ENCODE results near the gene COIL. TPM values are rescaled to one million over a fixed set of nuclear protein-coding genes. Genes with fewer than 3 reads are reported as not detected.

The COIL gene
- total RNA-seq, 1 experiment from 2014 or later = 22.9 TPM

DNA sequence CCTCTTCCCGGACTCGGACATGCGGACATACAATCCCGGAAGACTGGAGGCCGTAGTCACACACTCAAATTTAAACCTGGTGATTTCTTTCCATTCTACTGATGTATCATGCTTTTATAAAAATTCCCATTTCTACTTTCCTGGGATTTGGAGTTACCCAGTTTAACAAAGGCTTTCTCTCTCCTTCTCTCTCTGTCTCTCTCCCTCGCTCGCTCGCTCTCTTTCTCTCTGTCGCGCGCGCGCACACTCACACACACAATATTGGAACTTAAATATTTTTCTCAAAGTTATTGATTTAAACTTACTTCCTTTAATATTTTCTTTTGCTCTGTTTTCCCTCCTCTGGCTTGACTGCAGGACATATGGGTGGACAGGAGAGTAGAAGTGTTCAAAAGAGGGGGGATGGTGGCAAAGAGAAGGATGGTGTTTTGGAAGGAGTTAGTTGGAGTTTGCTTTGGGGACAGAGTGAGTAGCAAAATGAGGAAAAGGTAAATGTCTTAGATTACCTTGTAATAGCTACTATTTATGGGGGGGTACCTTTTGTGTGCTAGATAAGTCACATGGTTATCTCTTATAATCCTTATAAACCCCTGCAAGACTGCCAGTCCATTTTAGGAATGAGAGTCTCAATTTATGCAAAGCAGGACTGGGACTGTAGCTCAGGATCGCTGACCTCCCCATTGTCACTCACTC lies 46.1 kb downstream of the COIL start:
- peaks cover 54% of the 10 kb centered on the region for H3K79me2 ChIP-seq (ENCODE audit: low read length)
- CTCF ChIA-PET = interaction anchor here (0.6 kb wide), 1 partner anchor 190 kb away, joined by 3 read pairs; no protein-coding TSS in a partner anchor
- H3K4me2 ChIP-seq (ENCODE audit: low read length) = peak overlapping the region; percentile 94
- no peaks in the 10 kb centered on the region for H3K9me2 ChIP-seq (replicated peaks; ENCODE audit: low read length)
- no peak for TF ChIP-seq EZH2 (IDR thresholded peaks at IDR 0.05; ENCODE audit: low read length, unreplicated experiment)
- TF ChIP-seq, protein P1, sequence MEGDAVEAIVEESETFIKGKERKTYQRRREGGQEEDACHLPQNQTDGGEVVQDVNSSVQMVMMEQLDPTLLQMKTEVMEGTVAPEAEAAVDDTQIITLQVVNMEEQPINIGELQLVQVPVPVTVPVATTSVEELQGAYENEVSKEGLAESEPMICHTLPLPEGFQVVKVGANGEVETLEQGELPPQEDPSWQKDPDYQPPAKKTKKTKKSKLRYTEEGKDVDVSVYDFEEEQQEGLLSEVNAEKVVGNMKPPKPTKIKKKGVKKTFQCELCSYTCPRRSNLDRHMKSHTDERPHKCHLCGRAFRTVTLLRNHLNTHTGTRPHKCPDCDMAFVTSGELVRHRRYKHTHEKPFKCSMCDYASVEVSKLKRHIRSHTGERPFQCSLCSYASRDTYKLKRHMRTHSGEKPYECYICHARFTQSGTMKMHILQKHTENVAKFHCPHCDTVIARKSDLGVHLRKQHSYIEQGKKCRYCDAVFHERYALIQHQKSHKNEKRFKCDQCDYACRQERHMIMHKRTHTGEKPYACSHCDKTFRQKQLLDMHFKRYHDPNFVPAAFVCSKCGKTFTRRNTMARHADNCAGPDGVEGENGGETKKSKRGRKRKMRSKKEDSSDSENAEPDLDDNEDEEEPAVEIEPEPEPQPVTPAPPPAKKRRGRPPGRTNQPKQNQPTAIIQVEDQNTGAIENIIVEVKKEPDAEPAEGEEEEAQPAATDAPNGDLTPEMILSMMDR (conservative IDR thresholded peaks at IDR 0.05; ENCODE audit: low read depth, low read length) = no peak
- TF ChIP-seq EZH2phosphoT487 (IDR thresholded peaks at IDR 0.05; ENCODE audit: borderline replicate concordance, low read length) = no peak
- intact Hi-C loops (cut with micrococcal nuclease) = loop anchor here (1.0 kb wide), 1 partner anchor 26 kb away; no protein-coding TSS in a partner anchor
- H4K20me1 ChIP-seq (ENCODE audit: low read length) = peaks cover 30% of the 10 kb centered on the region
- H3K9ac ChIP-seq (ENCODE audit: low read length) = peak overlapping the region; percentile 96
- DNase-seq (peak; percentile 45), ATAC-seq (no peak; the same call in 1 of the 2 replicates)
- H3K4me3 ChIP-seq (ENCODE audit: low read length) = peak overlapping the region; percentile 87
- H3K4me1 ChIP-seq (ENCODE audit: insufficient read depth, low read length) = peaks cover 41% of the 10 kb centered on the region
- H3K27me3 ChIP-seq (ENCODE audit: low read length) = no peaks in the 10 kb centered on the region
- H3K27ac ChIP-seq (ENCODE audit: low read length) = peak overlapping the region; percentile 94
- BruUV-seq (replicated peaks) = no TSS peak
- H3K36me3 ChIP-seq (ENCODE audit: low read depth, low read length) = peaks cover 4% of the 10 kb centered on the region; the same call in 1 of the 2 replicates
- peaks cover 9% of the 10 kb centered on the region for H3F3A ChIP-seq (ENCODE audit: low read length, unreplicated experiment)
- no peak overlapping the region for H2AFZ ChIP-seq (ENCODE audit: low read length)
- POLR2A ChIA-PET (ENCODE audit: unreplicated experiment) = interaction anchor here (0.5 to 1.1 kb wide), 4 partner anchors 23 to 301 kb away, joined by 3 to 11 read pairs (median 6); partner anchors contain the start of gene DGKE
- H3K9me3 ChIP-seq (ENCODE audit: low read length) = peaks cover 8% of the 10 kb centered on the region; the same call in 1 of the 2 replicates

DNA sequence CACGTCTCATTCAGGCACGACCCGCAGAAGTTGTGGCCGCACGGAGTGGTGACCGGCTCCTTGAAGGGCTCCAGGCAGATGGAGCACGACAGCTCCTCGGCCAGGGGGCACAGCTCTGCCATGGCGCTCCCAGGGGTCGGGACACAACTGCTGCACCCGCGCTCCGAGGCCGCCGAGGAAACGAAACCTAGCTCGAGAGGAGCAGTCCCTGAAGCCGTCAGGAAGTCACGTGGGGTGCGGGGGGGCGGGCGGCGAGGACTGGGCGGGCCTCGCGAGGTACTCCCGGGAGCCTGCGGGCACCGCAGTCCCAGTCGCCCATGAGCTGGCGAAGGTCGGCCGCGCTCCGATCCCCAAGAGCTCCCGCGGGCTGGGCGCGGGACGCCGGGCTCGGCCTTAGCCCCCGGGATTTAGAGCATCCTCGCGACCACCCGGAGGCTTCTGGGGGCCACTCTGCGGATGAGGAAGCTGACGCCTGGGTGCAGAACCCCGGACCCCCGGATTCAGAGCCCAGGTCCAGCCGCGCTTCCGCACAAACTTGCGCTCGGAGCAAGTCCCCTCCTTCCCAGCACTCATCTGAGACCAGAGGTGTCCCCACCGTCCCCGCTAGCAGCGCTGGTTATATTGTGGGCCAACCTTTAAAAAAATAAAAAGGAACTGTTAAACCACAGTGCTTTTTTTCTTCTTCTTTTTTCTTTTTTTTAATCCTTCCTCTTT lies 46.8 kb downstream of the COIL start, which contains the start of gene TRIM25:
Gene TRIM25, minus strand, starts transcription at position 183 of the 714 bp plus-strand sequence. Its CDS starts 61 bp downstream, at position 122.
- ChIA-PET POLR2A (ENCODE audit: unreplicated experiment) (interaction anchor here (0.5 to 1.1 kb wide), 14 partner anchors 11 to 1033 kb away, joined by 3 to 15 read pairs (median 5); partner anchors contain the start of genes DGKE and NOG), CTCF (interaction anchor here (0.6 to 0.8 kb wide), 3 partner anchors 94 to 229 kb away, joined by 3 read pairs; no protein-coding TSS in a partner anchor)
- TSS peak; percentile 83 for BruUV-seq (replicated peaks)
- Histone ChIP-seq H3K9ac (ENCODE audit: low read length) (peak within 1 kb of the TSS; percentile 96), H3K36me3 (ENCODE audit: low read depth, low read length) (peaks cover 6% of the 10 kb centered on the region; the same call in 1 of the 2 replicates), H3K4me3 (ENCODE audit: low read length) (peak within 1 kb of the TSS; percentile 87), H2AFZ (ENCODE audit: low read length) (peak within 1 kb of the TSS; percentile 59), H4K20me1 (ENCODE audit: low read length) (peaks cover 34% of the 10 kb centered on the region), H3F3A (ENCODE audit: low read length, unreplicated experiment) (peaks cover 9% of the 10 kb centered on the region), H3K79me2 (ENCODE audit: low read length) (peaks cover 61% of the 10 kb centered on the region), H3K4me2 (ENCODE audit: low read length) (peak within 1 kb of the TSS; percentile 94), H3K27me3 (ENCODE audit: low read length) (no peaks in the 10 kb centered on the region), H3K9me3 (ENCODE audit: low read length) (peaks cover 8% of the 10 kb centered on the region; the same call in 1 of the 2 replicates), H3K4me1 (ENCODE audit: insufficient read depth, low read length) (peaks cover 45% of the 10 kb centered on the region), H3K9me2 (replicated peaks; ENCODE audit: low read length) (no peaks in the 10 kb centered on the region), H3K27ac (ENCODE audit: low read length) (peak within 1 kb of the TSS; percentile 94)
- peak; percentile 92 for DNase-seq
- peak; percentile 67 for ATAC-seq
- TF ChIP-seq EZH2phosphoT487 (IDR thresholded peaks at IDR 0.05; ENCODE audit: borderline replicate concordance, low read length) (no peak), EZH2 (IDR thresholded peaks at IDR 0.05; ENCODE audit: low read length, unreplicated experiment) (no peak)
- TF ChIP-seq, protein P1 (conservative IDR thresholded peaks at IDR 0.05; ENCODE audit: low read depth, low read length) = no peak
- intact Hi-C loops (cut with micrococcal nuclease) = loop anchor here (1.0 kb wide), 1 partner anchor 26 kb away; no protein-coding TSS in a partner anchor

Measured in PC-3 (cell line).